22Rv1 (cell line): Measurements from ENCODE around the gene RREB1.

Experiments
- ZFX ChIP-seq: fragments of 450-650 bp; IDR thresholded peaks from 2 replicates; pipeline ENCODE4 v1.6.1; 2017; ENCODE audit warnings: antibody characterized with exemption, borderline replicate concordance
- TF ChIP-seq, protein P1 (sequence below): fragments of 450-650 bp; IDR thresholded peaks from 2 replicates; pipeline ENCODE4 v1.5.1; 2017; ENCODE audit warnings: mild to moderate bottlenecking

DNA sequence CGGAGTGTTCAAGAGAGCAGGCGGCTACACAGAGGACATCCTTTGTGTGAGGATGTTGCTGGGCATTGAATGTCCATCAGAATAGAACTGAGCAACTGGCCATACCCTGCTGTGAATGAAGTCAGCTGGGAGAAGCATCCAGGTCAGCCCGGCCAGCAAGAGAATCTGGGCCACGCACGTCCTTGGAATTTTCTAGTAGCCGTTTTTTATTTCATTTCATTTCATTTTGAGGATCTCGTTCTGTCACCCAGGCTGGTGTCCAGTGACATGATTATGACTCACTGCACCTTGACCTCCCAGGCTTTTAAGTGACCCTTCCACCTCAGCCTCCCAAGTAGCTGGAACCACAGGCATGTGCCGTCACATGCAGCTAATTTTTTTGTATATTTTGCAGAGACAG is 107.4 kb downstream of the RREB1 start:
- TF ChIP-seq, protein P1, sequence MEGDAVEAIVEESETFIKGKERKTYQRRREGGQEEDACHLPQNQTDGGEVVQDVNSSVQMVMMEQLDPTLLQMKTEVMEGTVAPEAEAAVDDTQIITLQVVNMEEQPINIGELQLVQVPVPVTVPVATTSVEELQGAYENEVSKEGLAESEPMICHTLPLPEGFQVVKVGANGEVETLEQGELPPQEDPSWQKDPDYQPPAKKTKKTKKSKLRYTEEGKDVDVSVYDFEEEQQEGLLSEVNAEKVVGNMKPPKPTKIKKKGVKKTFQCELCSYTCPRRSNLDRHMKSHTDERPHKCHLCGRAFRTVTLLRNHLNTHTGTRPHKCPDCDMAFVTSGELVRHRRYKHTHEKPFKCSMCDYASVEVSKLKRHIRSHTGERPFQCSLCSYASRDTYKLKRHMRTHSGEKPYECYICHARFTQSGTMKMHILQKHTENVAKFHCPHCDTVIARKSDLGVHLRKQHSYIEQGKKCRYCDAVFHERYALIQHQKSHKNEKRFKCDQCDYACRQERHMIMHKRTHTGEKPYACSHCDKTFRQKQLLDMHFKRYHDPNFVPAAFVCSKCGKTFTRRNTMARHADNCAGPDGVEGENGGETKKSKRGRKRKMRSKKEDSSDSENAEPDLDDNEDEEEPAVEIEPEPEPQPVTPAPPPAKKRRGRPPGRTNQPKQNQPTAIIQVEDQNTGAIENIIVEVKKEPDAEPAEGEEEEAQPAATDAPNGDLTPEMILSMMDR = no peak
- no peak for TF ChIP-seq ZFX
